Sciatic nerve (tissue), 2 donors: ENCODE results near the gene DUSP9. TPM values are rescaled to one million over a fixed set of nuclear protein-coding genes. Genes with fewer than 3 reads are reported as not detected.
A peak's percentile ranks its signal among the peaks of the same experiment; 100 is the strongest.

Experiments
- ATAC-seq: fragments of 200-7000 bp; cut with Tn5 transposase; one replicate; pipeline ENCODE4 v1.9.1; 2020; ENCODE audit warnings: mild to moderate bottlenecking, moderate library complexity
- DNase-seq: peaks from one replicate; pipeline ENCODE4 v3.0.0-alpha.2; 2020; ENCODE audit warnings: low spot score
- intact Hi-C: fragments of 100-400 bp; cut with DNase I; formaldehyde crosslinking; loops from one replicate; pipeline ENCODE4 v1.14.2; 2022
- total RNA-seq: library from RNA; stranded (reverse); fragmentation: NEBNext Ultra II Directional; extraction: Animal tissue kit (Norgen Biotek cat#: 25700); gene quantifications from one replicate; pipeline ENCODE4 v1.2.1, GENCODE V29; 2021
- donor health status: DM: no; HTN: no; CAD: no.
- donor health status: DM: no; HTN: no; CAD: no.

The DUSP9 gene
- total RNA-seq, 1 donor from 2014 or later = 0.13 TPM

DNA sequence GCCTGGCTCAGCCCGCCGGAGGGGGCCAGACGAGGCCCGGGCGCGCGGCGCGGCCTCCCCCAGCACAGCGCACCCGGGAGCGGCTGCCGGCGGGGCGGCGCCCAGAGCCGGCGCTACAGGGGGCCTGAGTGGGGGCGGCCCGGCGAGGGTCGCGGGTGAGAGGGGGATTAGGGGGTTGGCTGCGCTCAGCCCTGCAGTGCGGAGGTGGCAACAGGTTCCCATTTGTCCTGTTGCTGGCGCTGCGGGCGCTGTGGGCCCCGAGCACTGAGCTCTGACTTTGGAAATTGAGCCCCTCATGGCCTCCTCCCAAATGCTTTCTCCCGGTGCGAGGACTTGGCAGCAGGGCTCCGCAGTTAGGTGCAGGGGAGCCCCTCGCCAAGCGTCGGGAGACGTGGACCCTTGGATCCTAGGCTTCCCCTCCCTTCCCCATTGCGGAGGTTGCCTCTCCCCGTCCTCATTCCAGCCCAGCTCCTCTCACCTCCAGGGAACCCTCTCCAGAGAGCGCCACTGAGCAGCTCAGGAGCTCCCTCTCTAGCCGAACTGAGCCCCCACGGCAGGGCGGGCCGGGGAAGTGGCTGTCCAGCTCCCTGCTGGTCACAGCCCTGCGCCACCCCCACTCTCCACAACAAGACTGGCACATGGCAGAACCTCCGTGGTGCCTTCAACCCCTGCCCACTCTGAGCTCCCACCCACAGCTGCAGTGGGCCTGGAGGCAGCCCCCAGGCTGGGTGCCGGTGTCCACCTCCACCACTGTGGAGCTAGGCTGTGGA, 2.5 kb upstream of the DUSP9 start:
- ATAC-seq = no peak
- peak; percentile 27 for DNase-seq
- intact Hi-C loops = no loop called here

DNA sequence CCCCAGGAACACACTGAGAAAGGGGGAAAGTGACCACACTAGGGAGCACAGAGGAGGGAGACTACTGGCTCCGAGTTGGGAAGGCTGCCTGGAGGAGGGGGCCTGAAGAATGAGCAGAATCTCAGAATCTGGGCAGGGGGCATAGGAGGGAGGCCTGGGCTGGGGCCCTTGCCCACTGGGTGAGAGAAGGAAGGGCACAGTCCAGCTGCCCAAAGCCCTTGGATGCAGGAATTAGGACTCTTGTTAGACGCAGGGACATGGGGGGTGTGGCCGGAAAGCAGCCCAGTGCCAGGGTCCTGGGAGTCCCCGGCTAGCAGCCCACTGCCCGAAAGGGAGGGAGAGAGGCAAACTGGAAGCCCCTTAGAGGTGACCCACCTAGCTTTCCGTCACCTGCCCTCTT, 1.9 kb upstream of the DUSP9 start:
- ATAC-seq = no peak
- DNase-seq = peak; percentile 42
- intact Hi-C loops = no loop called here

DNA sequence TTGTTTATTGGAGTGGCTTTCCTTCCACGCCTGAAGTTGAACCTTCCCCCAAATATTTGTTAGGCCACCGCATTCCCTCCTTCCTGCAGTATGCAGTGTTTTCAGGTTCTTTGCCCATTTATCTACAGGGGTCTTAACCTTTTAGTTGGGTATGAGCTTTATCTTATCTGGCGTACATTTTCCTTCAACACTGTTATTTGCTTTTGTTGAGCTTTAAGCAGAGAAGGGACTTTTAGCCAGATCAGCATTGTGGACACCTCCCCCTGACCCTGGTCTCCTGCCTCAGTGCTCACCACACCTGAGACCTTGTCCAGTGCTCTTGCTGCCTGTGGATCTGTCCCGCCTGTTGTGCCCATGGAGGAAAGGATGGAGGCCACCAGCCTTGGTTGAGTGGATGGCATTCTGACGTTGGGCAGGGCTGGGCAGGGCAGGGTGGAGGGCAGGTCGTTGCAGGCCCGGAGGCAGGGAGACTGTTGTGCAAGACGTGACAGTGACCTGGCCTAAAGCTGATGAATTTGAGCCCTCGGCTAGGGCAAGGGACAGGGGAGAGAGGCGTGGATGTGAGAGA, 998 bp upstream of the DUSP9 start:
- peak; percentile 40 for DNase-seq
- intact Hi-C loops = no loop called here
- no peak for ATAC-seq

DNA sequence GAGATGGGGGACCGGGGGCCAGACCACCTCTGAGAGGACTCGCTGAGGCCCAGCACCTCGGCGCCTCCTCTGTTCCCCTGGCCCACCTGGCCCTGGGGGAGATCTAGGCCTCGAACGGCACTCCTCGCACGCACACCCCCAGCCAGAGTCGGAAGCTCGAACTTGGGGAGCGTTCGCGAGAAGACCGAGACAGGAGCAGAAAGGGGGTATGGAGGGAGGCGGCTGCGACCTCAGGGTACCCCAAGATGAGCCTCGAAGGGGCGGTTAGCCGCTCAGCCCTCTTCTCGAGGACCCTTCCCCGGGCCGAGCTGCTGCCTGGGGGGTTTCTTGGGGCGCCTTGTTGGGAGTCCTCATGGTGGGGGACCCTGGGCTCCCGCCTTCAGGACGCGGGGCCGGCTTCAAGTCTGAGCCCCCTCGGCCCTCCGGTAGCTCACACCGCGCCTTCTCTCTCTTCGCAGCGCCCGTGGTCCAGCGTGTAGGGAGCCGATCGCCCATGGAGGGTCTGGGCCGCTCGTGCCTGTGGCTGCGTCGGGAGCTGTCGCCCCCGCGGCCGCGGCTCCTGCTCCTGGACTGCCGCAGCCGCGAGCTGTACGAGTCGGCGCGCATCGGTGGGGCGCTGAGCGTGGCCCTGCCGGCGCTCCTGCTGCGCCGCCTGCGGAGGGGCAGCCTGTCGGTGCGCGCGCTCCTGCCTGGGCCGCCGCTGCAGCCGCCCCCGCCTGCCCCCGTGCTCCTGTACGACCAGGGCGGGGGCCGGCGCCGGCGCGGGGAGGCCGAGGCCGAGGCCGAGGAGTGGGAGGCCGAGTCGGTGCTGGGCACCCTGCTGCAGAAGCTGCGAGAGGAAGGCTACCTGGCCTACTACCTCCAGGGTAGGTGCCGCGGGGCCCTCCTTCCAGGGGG, 706 bp downstream of the DUSP9 start:
- DNase-seq = peak; percentile 41
- ATAC-seq = no peak
- intact Hi-C loops = no loop called here

DNA sequence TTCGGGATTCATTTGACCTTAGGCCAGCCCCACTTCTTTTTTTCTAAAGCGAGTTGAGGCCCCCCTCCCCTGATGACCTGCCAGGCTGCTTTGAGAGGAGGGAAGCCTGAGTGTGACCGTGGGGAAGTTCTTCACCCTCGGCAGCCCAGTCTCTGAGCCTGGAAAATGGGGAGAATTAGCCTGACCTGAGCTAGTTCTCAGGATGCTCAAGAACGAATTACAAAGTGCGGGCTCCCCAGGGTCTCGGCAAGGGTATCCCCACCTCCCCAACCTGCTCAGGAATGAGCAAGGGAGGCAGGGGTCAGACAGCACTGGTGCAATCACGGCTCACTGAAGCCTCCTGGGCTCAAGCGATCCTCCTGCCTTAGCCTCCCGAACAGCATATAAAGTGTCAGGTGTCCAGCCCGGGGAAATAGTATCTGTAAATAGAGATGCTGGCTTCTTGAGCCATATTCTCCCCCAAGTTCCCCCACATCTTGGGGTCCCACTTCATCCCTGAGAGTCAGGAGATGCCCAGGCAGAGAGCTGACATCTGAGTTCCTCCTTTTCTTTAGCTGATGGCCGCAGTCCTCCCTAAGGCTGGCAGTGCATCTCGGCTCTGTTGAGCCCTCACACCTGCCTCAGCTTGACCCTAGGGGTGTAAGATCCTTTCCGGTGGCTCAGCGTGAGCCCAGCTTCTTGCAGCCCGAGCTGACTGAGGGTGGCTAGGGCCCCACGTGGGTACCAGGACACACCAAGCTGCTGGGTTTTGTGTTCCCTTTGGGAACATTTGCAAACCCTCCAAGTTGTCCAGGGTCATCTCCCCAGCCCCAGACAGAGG, 1.6 kb downstream of the DUSP9 start:
- ATAC-seq (no peak), DNase-seq (peak; percentile 34)
- intact Hi-C loops = no loop called here

DNA sequence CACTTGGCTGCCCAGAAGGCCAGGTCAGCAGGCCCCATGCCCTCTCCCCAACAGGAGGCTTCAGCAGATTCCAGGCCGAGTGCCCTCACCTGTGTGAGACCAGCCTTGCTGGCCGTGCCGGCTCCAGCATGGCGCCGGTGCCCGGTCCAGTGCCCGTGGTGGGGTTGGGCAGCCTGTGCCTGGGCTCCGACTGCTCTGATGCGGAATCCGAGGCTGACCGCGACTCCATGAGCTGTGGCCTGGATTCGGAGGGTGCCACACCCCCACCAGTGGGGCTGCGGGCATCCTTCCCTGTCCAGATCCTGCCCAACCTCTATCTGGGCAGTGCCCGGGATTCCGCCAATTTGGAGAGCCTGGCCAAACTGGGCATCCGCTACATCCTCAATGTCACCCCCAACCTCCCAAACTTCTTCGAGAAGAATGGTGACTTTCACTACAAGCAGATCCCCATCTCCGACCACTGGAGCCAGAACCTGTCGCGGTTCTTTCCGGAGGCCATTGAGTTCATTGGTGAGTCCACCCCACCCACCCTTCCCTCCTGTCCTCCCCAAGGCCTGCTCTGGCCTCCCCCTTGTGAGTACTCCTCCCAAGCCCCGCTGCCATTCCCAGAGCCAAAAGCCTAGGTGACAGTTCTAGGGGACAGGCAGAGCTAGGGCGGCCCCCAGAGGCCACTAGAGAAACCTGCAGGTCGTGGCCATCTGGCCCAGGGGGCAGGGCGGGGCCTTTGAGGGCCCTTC, 2.3 kb downstream of the DUSP9 start:
- DNase-seq (peak; percentile 53), ATAC-seq (no peak)

DNA sequence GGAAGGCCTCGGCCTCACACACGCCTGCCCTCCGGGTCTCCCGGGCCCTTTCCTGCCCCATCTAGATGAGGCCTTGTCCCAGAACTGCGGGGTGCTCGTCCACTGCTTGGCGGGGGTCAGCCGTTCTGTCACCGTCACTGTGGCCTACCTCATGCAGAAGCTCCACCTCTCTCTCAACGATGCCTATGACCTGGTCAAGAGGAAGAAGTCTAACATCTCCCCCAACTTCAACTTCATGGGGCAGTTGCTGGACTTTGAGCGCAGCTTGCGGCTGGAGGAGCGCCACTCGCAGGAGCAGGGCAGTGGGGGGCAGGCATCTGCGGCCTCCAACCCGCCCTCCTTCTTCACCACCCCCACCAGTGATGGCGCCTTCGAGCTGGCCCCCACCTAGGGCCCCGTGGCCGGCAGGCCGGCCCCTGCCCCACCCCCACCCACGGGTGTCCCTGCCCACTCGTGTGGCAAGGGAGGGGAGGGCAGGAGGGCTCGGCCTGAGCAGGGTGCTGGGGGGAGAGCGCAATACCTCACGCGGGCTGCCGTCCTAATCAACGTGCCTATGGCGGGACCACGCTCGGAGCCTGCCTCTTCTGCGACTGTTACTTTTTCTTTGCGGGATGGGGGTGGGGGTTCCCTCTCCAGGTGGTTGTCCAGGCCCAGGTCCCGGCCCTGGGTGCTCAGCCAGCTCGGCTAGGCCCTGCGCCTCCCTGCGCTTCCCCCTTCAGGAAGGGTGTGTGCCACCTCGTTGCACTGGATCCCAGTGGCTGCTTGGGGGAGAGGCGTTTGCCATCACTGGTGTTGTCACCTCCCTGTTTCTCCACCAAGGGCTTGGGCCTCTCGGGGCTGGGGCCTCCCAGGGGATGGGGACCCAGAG, 3.1 kb downstream of the DUSP9 start:
- DNase-seq (peak; percentile 53), ATAC-seq (no peak)
- intact Hi-C loops = no loop called here

More for the DNA sequence above, 2.3 kb downstream of the DUSP9 start:
- intact Hi-C loops = no loop called here

DNA sequence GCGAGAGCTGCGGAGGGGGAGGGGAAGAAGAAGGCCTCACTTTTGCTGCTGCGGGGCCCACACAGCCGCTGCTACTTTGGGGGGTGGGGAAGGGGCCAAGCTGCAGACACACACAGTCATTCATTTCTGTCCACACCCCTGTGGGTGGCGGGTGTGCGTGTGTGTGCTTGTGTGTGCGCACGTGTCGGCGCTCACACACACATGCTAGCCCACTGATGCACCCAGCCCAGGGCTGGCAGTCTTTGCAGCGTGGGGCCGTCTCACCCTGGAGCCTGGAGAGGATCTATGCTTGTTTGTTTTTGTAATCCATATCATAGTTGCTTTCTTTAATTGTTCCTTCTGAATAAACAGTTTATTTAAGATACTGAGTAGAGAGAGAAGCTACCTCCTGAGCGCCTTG, 4.0 kb downstream of the DUSP9 start:
- intact Hi-C loops = no loop called here
- DNase-seq (no peak), ATAC-seq (no peak)

DNA sequence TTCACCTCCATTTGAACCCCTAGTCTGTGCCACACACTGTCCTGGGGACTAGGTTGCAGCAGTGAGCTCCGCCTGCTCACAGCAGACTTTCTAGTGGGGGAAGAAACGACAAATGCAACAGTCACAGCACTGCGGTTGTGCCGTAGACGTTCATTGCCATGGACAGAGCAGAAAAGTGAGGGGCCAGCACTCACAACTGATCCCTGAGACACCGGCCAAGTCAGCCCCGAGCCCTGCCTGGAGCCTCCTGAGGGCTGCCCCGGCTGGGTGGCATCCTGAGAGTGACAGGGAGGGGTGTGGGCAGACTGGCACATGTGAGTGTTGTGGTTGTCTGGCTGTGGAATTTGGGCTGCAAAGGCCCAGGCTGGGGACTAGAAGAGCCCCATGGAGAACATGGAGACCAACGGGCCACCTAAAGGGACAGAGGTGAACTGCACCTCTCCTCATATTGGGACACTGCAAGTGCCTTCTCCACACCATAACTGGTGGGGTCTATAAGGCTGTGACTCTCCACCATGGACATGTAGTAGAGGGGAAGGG, 4.6 kb downstream of the DUSP9 start:
- no peak for ATAC-seq
- intact Hi-C loops = no loop called here
- DNase-seq = peak; percentile 49

DNA sequence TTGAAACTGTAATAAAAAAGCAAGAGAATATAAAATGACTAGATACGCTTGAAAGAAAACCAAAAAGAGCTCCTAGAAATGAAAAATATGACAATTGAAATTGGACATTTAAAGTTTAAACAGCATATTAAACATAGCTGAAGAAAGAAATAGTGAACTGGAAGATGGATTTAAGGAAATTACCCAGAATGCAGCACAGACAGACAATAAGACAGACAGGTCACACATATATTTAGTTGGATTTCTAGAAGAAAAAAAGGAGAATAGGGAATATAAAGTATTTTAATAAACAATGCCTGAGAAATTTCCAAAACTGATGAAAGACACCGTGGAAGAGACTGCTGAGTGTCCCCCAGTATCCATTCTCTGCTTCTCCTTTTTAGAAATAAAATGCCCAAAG, 6.6 kb downstream of the DUSP9 start:
- no peak for ATAC-seq
- intact Hi-C loops = no loop called here
- DNase-seq = no peak

DNA sequence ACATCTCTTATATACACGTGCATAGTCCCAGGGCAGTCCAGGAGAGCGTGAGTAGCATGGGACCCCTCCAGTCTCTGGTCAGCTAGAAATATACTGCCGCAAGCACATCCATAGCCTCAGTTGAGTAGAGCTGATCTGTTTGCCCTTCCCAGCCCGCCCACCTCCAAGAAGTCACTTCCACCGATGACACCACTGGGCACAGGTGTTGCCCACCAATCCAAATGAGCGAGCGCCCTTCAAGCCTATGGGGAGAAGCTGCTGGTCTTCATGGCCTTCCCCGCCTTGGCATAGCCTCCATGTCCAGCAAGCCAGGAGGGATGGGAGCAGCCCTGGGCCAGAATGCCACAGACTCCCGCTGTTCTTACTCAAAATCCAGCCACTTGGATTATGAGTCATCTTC, 10.2 kb downstream of the DUSP9 start:
- intact Hi-C loops = no loop called here
- DNase-seq (no peak), ATAC-seq (no peak)

DNA sequence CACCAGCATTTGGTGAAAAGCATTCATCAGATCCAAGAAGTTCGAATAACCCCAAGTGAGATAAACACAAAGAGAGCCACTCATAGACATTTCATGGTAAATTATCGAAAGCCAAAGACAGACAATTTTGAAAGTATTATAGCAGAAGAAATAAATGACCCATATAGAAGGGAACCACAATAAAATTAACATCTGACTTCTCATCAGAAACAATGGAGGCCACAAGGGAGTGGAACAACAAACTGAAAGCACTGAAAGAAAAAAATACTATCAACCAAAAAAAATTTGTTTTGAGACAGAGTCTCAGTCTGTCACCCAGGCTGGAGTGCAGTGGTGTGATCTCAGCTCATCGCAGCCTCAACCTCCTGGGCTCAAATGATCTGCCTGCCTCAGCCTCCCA, 12.3 kb downstream of the DUSP9 start:
- no peak for ATAC-seq
- intact Hi-C loops = no loop called here
- no peak for DNase-seq

DNA sequence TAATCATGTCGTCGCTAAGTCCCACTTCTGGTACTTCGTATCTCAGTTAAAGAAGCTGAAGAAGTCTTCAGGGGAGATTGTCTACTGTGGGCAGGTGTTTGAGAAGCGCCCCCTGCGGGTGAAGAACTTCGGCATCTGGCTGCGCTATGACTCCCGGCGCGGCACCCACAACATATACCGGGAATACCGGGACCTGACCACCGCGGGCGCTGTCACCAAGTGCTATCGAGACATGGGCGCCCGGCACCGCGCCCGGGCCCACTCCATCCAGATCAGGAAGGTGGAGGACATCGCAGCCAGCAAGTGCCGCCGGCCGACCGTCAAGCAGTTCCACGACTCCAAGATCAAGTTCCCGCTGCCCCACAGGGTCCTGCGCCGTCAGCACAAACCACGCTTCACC, 15.3 kb downstream of the DUSP9 start:
- intact Hi-C loops = no loop called here
- DNase-seq (no peak), ATAC-seq (no peak)

DNA sequence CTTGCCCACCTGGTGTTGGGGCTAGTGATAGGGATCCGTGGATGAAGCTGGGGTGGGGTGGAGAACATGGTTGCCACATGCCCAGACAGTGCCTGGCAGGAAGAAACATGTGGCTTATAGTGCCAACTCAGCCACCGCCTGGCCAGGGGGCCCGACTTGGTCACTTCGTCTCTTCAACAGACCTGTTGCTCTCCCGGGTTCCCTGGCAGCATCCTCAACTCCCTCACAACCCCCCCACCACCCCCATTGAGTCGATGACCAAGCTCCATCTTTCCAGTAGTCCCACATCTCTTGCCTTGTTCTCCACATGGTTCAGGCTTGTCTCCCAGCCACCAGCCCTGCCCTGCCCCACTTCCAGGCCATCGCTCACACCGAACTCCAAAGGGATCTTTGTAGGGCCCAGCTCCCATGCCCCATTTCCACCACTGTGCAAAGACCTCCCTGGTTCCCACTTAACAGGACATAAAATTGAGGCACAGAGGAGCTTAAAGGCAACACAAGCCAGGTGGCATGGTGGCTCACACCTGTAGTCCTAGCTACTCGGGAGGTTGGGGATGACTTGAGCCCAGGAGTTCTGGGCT, 18.8 kb downstream of the DUSP9 start:
- intact Hi-C loops = loop anchor here (5.0 kb wide), 1 partner anchor 129 kb away; no protein-coding TSS in a partner anchor
- ATAC-seq = no peak
- DNase-seq = no peak

DNA sequence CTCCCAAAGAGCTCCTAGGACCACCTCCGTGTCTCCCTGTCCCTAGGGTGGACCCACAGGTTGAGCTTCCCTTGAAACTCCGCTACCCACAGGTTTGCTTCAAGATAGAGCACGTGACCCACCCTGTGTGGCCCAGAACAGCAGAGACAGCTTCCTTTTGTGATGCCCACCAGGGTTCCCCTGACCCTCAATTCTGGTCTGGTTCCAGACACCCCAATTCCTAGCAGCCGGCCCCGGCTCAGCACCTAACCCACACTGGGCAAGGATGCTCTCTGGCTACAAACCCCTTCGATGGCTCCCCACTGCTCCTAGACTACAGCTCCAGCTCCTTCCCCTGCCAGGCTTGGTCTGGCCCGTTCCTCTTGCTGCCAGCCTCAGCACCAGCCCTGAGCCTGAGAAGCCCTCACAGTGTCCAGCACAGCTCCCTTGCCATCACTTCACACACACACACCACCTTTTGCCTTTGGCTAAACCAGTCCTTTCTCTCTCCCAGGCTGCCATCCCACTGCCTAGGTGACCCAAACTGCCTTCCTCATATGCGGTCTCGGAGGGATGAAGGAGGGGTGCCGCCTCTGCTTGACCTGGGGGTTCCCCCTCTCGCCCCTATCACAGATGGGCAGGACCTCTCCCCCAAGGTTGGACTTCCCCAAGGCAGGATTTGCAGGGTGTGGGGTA, 20.4 kb downstream of the DUSP9 start:
- intact Hi-C loops = loop anchor here (5.0 kb wide), 1 partner anchor 130 kb away; no protein-coding TSS in a partner anchor
- ATAC-seq = no peak
- DNase-seq = no peak

DNA sequence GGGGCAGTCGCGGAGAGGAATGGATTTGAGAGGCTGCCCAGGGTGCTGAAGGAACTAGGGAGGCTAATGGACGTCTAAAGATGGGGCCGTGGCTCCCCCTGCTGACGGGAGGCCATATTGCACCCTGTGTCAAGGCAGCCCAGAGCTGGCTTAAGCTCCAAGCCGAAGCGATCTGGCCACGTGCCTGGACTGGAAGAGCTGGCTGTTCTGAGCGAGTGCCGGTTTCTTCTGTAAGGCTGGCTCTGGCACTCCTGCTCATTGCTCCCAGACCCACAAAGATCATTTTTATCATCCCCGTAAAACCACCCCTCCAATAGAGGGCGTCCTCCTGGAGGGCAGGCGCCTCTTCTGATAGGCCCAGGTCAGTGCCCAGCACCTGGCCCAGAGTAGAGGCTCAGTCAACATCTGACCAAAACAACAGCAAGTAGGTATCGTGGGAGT, 21.0 kb downstream of the DUSP9 start:
- DNase-seq (peak; percentile 90), ATAC-seq (peak; percentile 83)
- intact Hi-C loops = loop anchor here (5.0 kb wide), 1 partner anchor 131 kb away; no protein-coding TSS in a partner anchor
